ENCODE results near the gene RB1. TPM values are rescaled to one million over a fixed set of nuclear protein-coding genes. Genes with fewer than 3 reads are reported as not detected.

Gene RB1
- polyA plus RNA-seq, 2 of the 4 experiments (the other 2 are of a cell fraction) = 17.7 to 22.2 TPM

DNA sequence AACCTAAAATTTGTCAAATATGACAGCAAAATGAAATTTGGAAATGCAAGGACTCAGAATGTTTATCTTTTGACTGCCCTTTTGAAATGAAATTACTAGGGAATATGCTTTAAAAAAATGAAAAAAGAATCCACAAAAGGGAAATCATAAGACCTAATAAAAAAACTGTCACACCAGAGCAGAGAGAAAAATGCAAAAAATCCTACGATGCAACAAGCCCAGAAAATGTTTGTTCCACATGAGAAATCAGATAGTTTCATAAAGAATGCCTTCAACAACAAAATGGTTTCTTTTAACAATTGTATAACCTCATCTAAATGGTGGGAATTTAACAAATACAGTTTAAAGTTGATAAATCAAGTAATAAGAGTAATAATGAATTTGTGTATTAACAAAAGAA is 101.4 kb downstream of the RB1 start:
- peaks cover 16% of the 10 kb centered on the region for H3K4me1 ChIP-seq
- H3K27ac ChIP-seq = no peak overlapping the region
- WGBS (ENCODE audit: missing lambda C conversion rate) = 87% methylated on average over 1 of the region's 1 CpG
- TF ChIP-seq RCOR1 (IDR thresholded peaks at IDR 0.05; ENCODE audit: low read depth, low read length) (no peak), HEYL (CRISPR knock-in tag; IDR thresholded peaks at IDR 0.05) (no peak), ZFP36 (IDR thresholded peaks at IDR 0.05; ENCODE audit: borderline replicate concordance, partially characterized antibody) (no peak), BHLHE40 (IDR thresholded peaks at IDR 0.05; ENCODE audit: low read depth, low read length) (no peak), CEBPB (IDR thresholded peaks at IDR 0.05) (no peak), CHD4 (IDR thresholded peaks at IDR 0.05; ENCODE audit: borderline replicate concordance) (no peak), ZNF302 (CRISPR knock-in tag; IDR thresholded peaks at IDR 0.05) (no peak), NR3C1 (IDR thresholded peaks at IDR 0.05) (no peak), MAFK (IDR thresholded peaks at IDR 0.05; ENCODE audit: partially characterized antibody) (no peak), HOXB5 (CRISPR knock-in tag; IDR thresholded peaks at IDR 0.05) (no peak), CHD2 (IDR thresholded peaks at IDR 0.05; ENCODE audit: low read length, partially characterized antibody) (no peak)
- TF ChIP-seq, protein P1, sequence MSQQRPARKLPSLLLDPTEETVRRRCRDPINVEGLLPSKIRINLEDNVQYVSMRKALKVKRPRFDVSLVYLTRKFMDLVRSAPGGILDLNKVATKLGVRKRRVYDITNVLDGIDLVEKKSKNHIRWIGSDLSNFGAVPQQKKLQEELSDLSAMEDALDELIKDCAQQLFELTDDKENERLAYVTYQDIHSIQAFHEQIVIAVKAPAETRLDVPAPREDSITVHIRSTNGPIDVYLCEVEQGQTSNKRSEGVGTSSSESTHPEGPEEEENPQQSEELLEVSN (IDR thresholded peaks at IDR 0.05; ENCODE audit: borderline replicate concordance, low read depth) = no peak
- TF ChIP-seq, protein P2, sequence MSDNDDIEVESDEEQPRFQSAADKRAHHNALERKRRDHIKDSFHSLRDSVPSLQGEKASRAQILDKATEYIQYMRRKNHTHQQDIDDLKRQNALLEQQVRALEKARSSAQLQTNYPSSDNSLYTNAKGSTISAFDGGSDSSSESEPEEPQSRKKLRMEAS (IDR thresholded peaks at IDR 0.05) = no peak
- TF ChIP-seq, protein P3, sequence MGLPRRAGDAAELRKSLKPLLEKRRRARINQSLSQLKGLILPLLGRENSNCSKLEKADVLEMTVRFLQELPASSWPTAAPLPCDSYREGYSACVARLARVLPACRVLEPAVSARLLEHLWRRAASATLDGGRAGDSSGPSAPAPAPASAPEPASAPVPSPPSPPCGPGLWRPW (IDR thresholded peaks at IDR 0.05) = no peak
- ChIA-PET CTCF (no interaction called here), POLR2A (no interaction called here)
- H3K9me3 ChIP-seq = no peaks in the 10 kb centered on the region
- H3K4me3 ChIP-seq = no peak overlapping the region
- ATAC-seq = no peak
- no peak for DNase-seq (ENCODE audit: low read depth in 1 of 2, low spot score in 1 of 2)
- no peak overlapping the region for H3K4me2 ChIP-seq
- FAIRE-seq = no peak

DNA sequence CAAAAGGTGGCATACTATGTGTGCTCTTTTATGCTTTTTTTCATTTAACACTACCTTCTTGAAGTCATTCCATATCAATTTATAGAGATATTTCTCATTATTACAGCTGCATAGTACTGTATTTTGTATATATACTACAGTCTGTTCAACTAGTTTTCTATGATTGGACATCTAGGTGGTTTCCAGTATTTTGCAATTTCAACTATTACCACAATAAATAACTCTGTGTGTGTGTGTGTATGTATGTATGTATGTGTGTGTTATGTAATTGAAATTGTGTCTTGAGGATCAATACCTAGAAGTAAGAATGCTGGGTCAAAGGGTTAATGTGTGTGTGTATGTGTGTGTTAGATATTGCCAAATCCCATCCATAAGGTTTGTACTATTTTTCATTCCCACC is 102.3 kb downstream of the RB1 start:
- FAIRE-seq = no peak
- Histone ChIP-seq H3K4me2 (no peak overlapping the region), H3K4me3 (no peak overlapping the region), H3K4me1 (peaks cover 11% of the 10 kb centered on the region; the same call in 2 of the 3 replicates), H3K27ac (no peak overlapping the region), H3K9me3 (no peaks in the 10 kb centered on the region)
- POLR2A ChIA-PET = no interaction called here
- no peak for ATAC-seq
- TF ChIP-seq JUN (IDR thresholded peaks at IDR 0.05) (no peak), ZC3H11A (IDR thresholded peaks at IDR 0.05) (no peak), HOXA7 (CRISPR knock-in tag; IDR thresholded peaks at IDR 0.05) (no peak), TFCP2L1 (CRISPR knock-in tag; IDR thresholded peaks at IDR 0.05) (no peak), MAZ (IDR thresholded peaks at IDR 0.05; ENCODE audit: borderline replicate concordance, low read depth, low read length) (no peak), KDM5A (IDR thresholded peaks at IDR 0.05) (no peak), HEYL (CRISPR knock-in tag; IDR thresholded peaks at IDR 0.05) (no peak), CHD4 (IDR thresholded peaks at IDR 0.05; ENCODE audit: borderline replicate concordance) (no peak), ZSCAN20 (CRISPR knock-in tag; IDR thresholded peaks at IDR 0.05) (no peak), EHMT2 (IDR thresholded peaks at IDR 0.05; ENCODE audit: low read depth) (no peak), RCOR1 (IDR thresholded peaks at IDR 0.05; ENCODE audit: low read depth, low read length) (no peak)
- no peak for DNase-seq (ENCODE audit: low read depth in 1 of 2, low spot score in 1 of 2)
- CTCF ChIA-PET = no interaction called here

DNA sequence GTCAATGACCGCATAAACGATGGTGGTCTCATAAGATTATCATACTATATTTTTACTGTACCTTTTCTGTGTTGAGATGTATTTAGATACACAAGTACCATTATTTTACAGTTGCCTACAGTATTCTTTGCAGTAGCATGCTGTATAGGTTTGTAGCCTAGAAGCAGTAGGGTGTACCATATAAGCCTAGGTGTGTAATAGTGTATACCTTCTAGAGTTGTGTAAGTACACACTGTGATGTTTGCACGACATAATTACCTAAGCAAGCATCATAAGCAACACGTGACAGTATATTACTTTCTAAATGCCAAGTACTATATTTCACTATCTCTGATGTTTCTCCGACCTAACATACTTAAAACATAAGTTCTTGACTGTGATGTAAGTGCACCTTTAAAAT is 106.6 kb downstream of the RB1 start:
- ChIA-PET POLR2A (no interaction called here), CTCF (no interaction called here)
- FAIRE-seq (no peak), DNase-seq (ENCODE audit: low read depth in 1 of 2, low spot score in 1 of 2) (no peak), ATAC-seq (no peak)
- 85% methylated on average over 5 of the region's 5 CpGs for WGBS (ENCODE audit: missing lambda C conversion rate)
- H3K4me3 ChIP-seq = no peak overlapping the region
- no peak for TF ChIP-seq ZSCAN20 (CRISPR knock-in tag; IDR thresholded peaks at IDR 0.05)
- no peak for TF ChIP-seq CEBPB (IDR thresholded peaks at IDR 0.05)
- no peak for TF ChIP-seq ZFP36 (IDR thresholded peaks at IDR 0.05; ENCODE audit: borderline replicate concordance, partially characterized antibody)
- no peak overlapping the region for H3K27ac ChIP-seq
- H3K4me1 ChIP-seq = peaks cover 9% of the 10 kb centered on the region; the same call in 2 of the 3 replicates
- H3K9me3 ChIP-seq = no peaks in the 10 kb centered on the region
- peak overlapping the region; percentile 84; the same call in 2 of the 3 replicates for H3K4me2 ChIP-seq

All from A549 (cell line).